Caco-2 (cell line): ENCODE measurements around the gene HIC2. TPM values are rescaled to one million over a fixed set of nuclear protein-coding genes. Genes with fewer than 3 reads are reported as not detected.
"Not testable (repeated sequence)": the region's sequence is repeated elsewhere in the genome, so short reads cannot be mapped to it uniquely, and the experiment has no call there.

Experiments
- BruUV-seq: library from RNA; stranded (reverse); fragments of 400-500 nt; replicated peaks from 2 replicates; lab custom pipeline; 2021; lab: Mats Ljungman, UMichigan
- CTCF ChIA-PET: fragments of 300-600 bp; sonication (Branson Sonifier 250); formaldehyde crosslinking; loops from one replicate; lab custom pipeline; 2022; ENCODE audit warnings: antibody characterized with exemption; lab: Charles Lee
- POLR2A ChIA-PET: fragments of 300-600 bp; sonication (Branson Sonifier 250); formaldehyde crosslinking; loops from one replicate; lab custom pipeline; 2022; ENCODE audit warnings: antibody characterized with exemption; lab: Charles Lee
- DNase-seq, 2 experiments: peaks; one replicate each; pipeline versions ENCODE4 v3.0.0 to v3.0.0-alpha.2; 2020 to 2022
- H3K27me3 ChIP-seq: replicated peaks from 2 replicates; pipeline ENCODE4 v1.6.0; 2011; ENCODE audit warnings: low read length; ENCODE audit not compliant: control insufficient read depth, insufficient read depth
- H3K36me3 ChIP-seq: 2 replicates; pipeline ENCODE4 v1.5.1; 2011; ENCODE audit warnings: low read length; ENCODE audit not compliant: control insufficient read depth, insufficient read depth
- H3K4me1 ChIP-seq: fragments of 250-450 bp; sonication (Bioruptor Pico); 2 replicates; pipeline ENCODE4 v1.5.1; 2020; ENCODE audit warnings: mild to moderate bottlenecking
- H3K4me3 ChIP-seq: 2 replicates; pipeline ENCODE4 v1.5.1; 2011; ENCODE audit warnings: low read depth, mild to moderate bottlenecking, control low read depth, low read length
- H3K9me3 ChIP-seq: fragments of 250-450 bp; sonication (Bioruptor Pico); 2 replicates; pipeline ENCODE4 v1.5.1; 2020; ENCODE audit warnings: mild to moderate bottlenecking, moderate library complexity
- H3K27ac Mint-ChIP-seq: one replicate; pipeline ENCODE4 v1.8.0; 2022; ENCODE audit warnings: mixed read lengths; ENCODE audit not compliant: unreplicated experiment
- H3K27me3 Mint-ChIP-seq: one replicate; pipeline ENCODE4 v1.8.0; 2022; ENCODE audit warnings: mixed read lengths; ENCODE audit not compliant: insufficient read depth, unreplicated experiment
- H3K36me3 Mint-ChIP-seq: one replicate; pipeline ENCODE4 v1.8.0; 2022; ENCODE audit warnings: mild to moderate bottlenecking, mixed read lengths; ENCODE audit not compliant: insufficient read depth, unreplicated experiment
- H3K4me1 Mint-ChIP-seq: one replicate; pipeline ENCODE4 v1.8.0; 2022; ENCODE audit warnings: low read depth, mixed read lengths; ENCODE audit not compliant: unreplicated experiment
- H3K4me3 Mint-ChIP-seq: one replicate; pipeline ENCODE4 v1.8.0; 2022; ENCODE audit warnings: mild to moderate bottlenecking, moderate library complexity, mixed read lengths; ENCODE audit not compliant: unreplicated experiment
- H3K9me3 Mint-ChIP-seq: one replicate; pipeline ENCODE4 v1.8.0; 2022; ENCODE audit warnings: mixed read lengths; ENCODE audit not compliant: unreplicated experiment
- intact Hi-C: fragments of 100-400 bp; cut with micrococcal nuclease; formaldehyde crosslinking; loops from one replicate; pipeline ENCODE4 v1.10.0; 2022; ENCODE audit not compliant: unreplicated experiment
- total RNA-seq: library from RNA; stranded (reverse); gene quantifications from 2 replicates; pipeline ENCODE4 v1.2.3, GENCODE V29; 2022

HIC2 gene
- total RNA-seq, 1 experiment from 2014 or later: 48.4 TPM

- BruUV-seq, H3K36me3 Mint-ChIP-seq, intact Hi-C loops, POLR2A ChIA-PET, H3K9me3 Mint-ChIP-seq, H3K36me3 ChIP-seq, H3K4me1 Mint-ChIP-seq, CTCF ChIA-PET, H3K4me1 ChIP-seq, H3K9me3 ChIP-seq, H3K27me3 ChIP-seq, H3K27me3 Mint-ChIP-seq: not testable (repeated sequence)
- H3K4me3 ChIP-seq: peak overlapping the region; percentile 10
- Mint-ChIP-seq H3K27ac (peak overlapping the region; percentile 79), H3K4me3 (peak overlapping the region; percentile 75)
- peak; percentile 92 to 98 for DNase-seq
Observed at GRCh38 chr22:21468194-21469096, 51.3 kb downstream of the HIC2 start.

DNA sequence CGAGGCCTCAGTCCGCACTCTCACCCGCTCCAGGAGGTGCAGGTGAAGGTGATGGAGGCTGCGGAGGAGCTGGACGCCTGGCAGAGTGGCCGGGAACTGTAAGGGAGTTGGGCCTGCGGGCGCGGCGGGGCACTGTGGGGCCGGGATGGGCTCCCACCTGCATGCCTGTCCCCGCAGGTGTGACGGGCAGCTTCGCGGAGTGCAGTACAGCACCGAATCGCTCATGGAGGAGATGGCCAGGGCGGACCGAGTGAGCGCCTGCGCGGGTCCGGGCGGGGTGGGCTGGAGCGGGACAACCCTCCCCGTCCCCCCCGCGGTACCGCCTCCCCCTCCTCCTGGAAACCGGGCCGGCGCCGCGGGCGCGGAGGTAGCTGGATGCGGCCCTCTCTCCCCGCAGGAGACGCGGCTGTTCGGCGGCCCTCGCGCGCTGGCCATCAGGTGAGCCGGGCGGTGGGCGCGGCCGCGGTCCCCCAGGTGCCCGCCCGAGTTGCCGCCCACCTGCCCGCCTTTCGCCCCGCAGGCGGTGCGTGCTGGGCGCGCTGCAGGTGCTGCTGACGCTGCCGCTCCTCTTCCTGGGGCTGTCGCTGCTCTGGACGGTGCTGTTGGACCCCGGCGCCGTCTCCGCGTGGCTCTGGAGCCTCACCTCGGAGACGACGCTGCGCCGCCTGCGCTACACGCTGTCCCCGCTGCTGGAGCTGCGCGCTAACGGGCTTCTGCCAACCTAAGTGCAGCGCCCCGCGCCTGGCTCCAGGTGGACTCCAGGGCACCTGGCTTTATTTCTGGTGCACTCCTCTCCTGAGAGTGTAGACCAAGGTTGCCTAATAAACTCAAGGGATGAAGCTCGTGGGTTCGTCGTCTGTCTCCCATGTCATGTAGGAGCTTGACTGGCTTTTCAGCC lies 52.2 kb downstream of the HIC2 start:
- CTCF ChIA-PET, H3K9me3 ChIP-seq: not testable (repeated sequence)

GRCh38 chr22:21472984-21473383 lies 55.8 kb downstream of the HIC2 start:
- H3K4me1 Mint-ChIP-seq, H3K9me3 ChIP-seq, H3K4me3 ChIP-seq, H3K27me3 ChIP-seq, H3K27me3 Mint-ChIP-seq, H3K36me3 ChIP-seq, BruUV-seq, H3K4me3 Mint-ChIP-seq, DNase-seq, H3K4me1 ChIP-seq, H3K36me3 Mint-ChIP-seq, H3K9me3 Mint-ChIP-seq, intact Hi-C loops, H3K27ac Mint-ChIP-seq, CTCF ChIA-PET, POLR2A ChIA-PET: not testable (repeated sequence)

More for the DNA sequence above, 52.2 kb downstream of the HIC2 start:
- H3K27me3 ChIP-seq, H3K27ac Mint-ChIP-seq, H3K36me3 ChIP-seq, H3K4me1 Mint-ChIP-seq, BruUV-seq, H3K9me3 Mint-ChIP-seq, H3K4me1 ChIP-seq, H3K36me3 Mint-ChIP-seq, H3K4me3 Mint-ChIP-seq, intact Hi-C loops, POLR2A ChIA-PET, H3K27me3 Mint-ChIP-seq: not testable (repeated sequence)
- peak overlapping the region; percentile 24 for H3K4me3 ChIP-seq
- peak in 1 of 2 experiments; percentile 65 for DNase-seq

DNA sequence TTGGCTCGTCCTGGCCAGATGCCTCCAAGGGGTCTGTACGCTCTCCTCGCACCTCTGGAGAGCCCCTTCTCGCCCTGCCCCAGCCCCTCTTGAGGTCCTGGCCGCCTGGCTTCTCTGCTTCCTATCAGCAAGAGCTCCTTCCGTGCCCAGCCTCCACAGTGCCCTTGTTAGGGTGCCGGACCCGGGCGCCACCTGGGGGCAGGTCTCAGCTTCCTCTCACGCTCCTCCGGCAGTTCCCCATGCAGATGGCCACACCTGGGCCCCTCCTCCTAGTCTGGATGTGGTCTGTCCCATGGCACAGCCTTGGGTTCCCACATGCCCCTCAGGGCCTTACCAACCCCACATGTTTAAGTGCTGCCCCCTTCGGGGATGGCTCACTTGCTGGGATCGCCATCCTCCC lies 56.5 kb downstream of the HIC2 start:
- H3K4me3 ChIP-seq, H3K9me3 ChIP-seq, DNase-seq, H3K27me3 Mint-ChIP-seq, H3K36me3 ChIP-seq, H3K4me1 ChIP-seq, H3K4me1 Mint-ChIP-seq, H3K36me3 Mint-ChIP-seq, H3K27ac Mint-ChIP-seq, intact Hi-C loops, CTCF ChIA-PET, H3K4me3 Mint-ChIP-seq, H3K27me3 ChIP-seq, POLR2A ChIA-PET, BruUV-seq, H3K9me3 Mint-ChIP-seq: not testable (repeated sequence)

- CTCF ChIA-PET: not testable (repeated sequence)
Observed at GRCh38 chr22:21484039-21484438, 66.9 kb downstream of the HIC2 start.

GRCh38 chr22:21487723-21488122 lies 70.6 kb downstream of the HIC2 start:
- H3K9me3 Mint-ChIP-seq, H3K4me3 ChIP-seq, POLR2A ChIA-PET, H3K27me3 Mint-ChIP-seq, H3K27ac Mint-ChIP-seq, H3K9me3 ChIP-seq, CTCF ChIA-PET, DNase-seq, H3K4me1 ChIP-seq, H3K27me3 ChIP-seq, H3K4me1 Mint-ChIP-seq, H3K36me3 ChIP-seq, intact Hi-C loops, BruUV-seq, H3K4me3 Mint-ChIP-seq, H3K36me3 Mint-ChIP-seq: not testable (repeated sequence)

More at GRCh38 chr22:21484039-21484438, 66.9 kb downstream of the HIC2 start:
- H3K9me3 Mint-ChIP-seq, intact Hi-C loops, H3K27me3 Mint-ChIP-seq, H3K36me3 Mint-ChIP-seq, H3K27me3 ChIP-seq, H3K36me3 ChIP-seq, POLR2A ChIA-PET, H3K4me1 ChIP-seq, H3K27ac Mint-ChIP-seq, H3K9me3 ChIP-seq, DNase-seq, H3K4me3 Mint-ChIP-seq, H3K4me3 ChIP-seq, H3K4me1 Mint-ChIP-seq, BruUV-seq: not testable (repeated sequence)
